Osteocyte (in vitro differentiated cells): Measurements from ENCODE around the gene CDC73. TPM values are rescaled to one million over a fixed set of nuclear protein-coding genes. Genes with fewer than 3 reads are reported as not detected.
A peak's percentile ranks its signal among the peaks of the same experiment; 100 is the strongest.

ENCODE experiments used
- DNase-seq: peaks from one replicate; pipeline ENCODE4 v3.0.0; 2021; ENCODE audit warnings: mixed read lengths; ENCODE audit not compliant: unreplicated experiment; ENCODE audit errors: extremely low spot score
- H3K27ac Mint-ChIP-seq: one replicate; pipeline ENCODE4 v1.8.0; 2021; ENCODE audit warnings: mild to moderate bottlenecking, mixed read lengths; ENCODE audit not compliant: unreplicated experiment
- H3K27me3 Mint-ChIP-seq: one replicate; pipeline ENCODE4 v1.8.0; 2021; ENCODE audit warnings: mixed read lengths; ENCODE audit not compliant: unreplicated experiment
- H3K36me3 Mint-ChIP-seq: one replicate; pipeline ENCODE4 v1.8.0; 2021; ENCODE audit warnings: mixed read lengths; ENCODE audit not compliant: unreplicated experiment
- H3K4me1 Mint-ChIP-seq: one replicate; pipeline ENCODE4 v1.8.0; 2021; ENCODE audit warnings: mixed read lengths; ENCODE audit not compliant: unreplicated experiment
- H3K4me3 Mint-ChIP-seq: one replicate; pipeline ENCODE4 v1.8.0; 2021; ENCODE audit warnings: mild to moderate bottlenecking, moderate library complexity, mixed read lengths; ENCODE audit not compliant: unreplicated experiment
- H3K9me3 Mint-ChIP-seq: one replicate; pipeline ENCODE4 v1.8.0; 2021; ENCODE audit warnings: mixed read lengths; ENCODE audit not compliant: unreplicated experiment
- long read RNA-seq: library from polyadenylated mRNA; unstranded; transcript quantifications from one replicate; pipeline ENCODE4 v2.0.0, GENCODE V29; 2021
- total RNA-seq: library from RNA; stranded (reverse); gene quantifications from 2 replicates; pipeline ENCODE4 v1.2.1, GENCODE V29; 2021
- TF ChIP-seq, protein P1 (sequence below): fragments of 200-600 bp; sonication (generic); IDR thresholded peaks from 2 replicates; pipeline ENCODE4 v1.5.0; 2021; ENCODE audit warnings: antibody characterized with exemption, mild to moderate bottlenecking, moderate library complexity

Gene CDC73
- total RNA-seq = 69.5 and 73.3 TPM in 2 replicates
- long read RNA-seq, full-length matches to known transcripts = 26 of 56 reads
- long read RNA-seq, partial matches to known transcripts = 23 of 56 reads
- long read RNA-seq, other reads (novel, unspliced or antisense) = 7 of 56 reads

DNA sequence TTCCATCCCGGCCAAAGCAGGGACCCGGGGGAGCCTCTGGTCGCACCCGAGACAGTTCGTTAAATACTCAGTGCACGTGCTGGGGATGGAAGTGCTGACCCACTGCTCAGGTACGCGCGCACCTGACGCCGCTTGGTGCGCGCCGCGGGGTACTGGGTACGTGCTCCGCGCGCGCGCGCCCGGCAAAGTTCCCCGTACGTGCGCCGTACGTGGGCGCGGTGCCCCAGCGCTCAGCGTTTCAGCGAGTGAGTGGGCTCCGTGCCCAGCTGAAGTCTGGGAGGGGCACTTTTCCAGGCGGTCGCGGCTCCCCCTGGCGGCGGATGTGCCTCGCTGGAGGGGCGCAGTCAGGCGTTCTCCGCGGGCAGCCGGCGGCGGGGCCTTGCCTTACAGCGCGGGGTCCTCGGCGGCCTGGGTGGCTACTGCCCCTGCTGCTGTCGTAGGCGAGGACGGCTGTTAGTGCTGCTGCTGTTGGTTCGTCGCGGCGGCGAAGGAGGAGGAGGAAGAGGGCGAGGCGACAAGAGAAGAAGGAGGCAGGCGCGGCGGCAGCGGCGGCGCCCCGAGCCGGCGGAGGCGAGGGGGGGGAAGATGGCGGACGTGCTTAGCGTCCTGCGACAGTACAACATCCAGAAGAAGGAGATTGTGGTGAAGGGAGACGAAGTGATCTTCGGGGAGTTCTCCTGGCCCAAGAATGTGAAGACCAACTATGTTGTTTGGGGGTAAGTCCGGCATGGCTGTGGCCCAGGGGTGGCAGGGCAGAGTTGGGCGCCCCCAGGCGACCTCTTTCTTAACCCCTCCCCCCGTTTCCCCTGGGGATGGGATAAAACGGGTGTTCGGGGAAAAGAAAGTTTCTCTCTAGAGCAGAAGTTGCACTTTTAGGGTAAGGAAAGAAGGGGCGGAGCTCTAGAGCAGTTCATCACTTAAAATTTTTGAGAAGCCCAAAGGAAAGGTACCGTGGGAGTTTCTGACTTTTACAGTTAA lies at the start of gene CDC73:
Gene CDC73 (plus strand): TSS at position 416 of the 978 bp plus-strand sequence. CDS start 170 bp downstream, at position 586.
- Mint-ChIP-seq H3K4me3 (peak within 1 kb of the TSS; percentile 97), H3K4me1 (peaks cover 32% of the 10 kb centered on the region), H3K9me3 (no peaks in the 10 kb centered on the region), H3K36me3 (peaks cover 13% of the 10 kb centered on the region), H3K27me3 (no peaks in the 10 kb centered on the region), H3K27ac (peak within 1 kb of the TSS; percentile 98)
- TF ChIP-seq, protein P1, sequence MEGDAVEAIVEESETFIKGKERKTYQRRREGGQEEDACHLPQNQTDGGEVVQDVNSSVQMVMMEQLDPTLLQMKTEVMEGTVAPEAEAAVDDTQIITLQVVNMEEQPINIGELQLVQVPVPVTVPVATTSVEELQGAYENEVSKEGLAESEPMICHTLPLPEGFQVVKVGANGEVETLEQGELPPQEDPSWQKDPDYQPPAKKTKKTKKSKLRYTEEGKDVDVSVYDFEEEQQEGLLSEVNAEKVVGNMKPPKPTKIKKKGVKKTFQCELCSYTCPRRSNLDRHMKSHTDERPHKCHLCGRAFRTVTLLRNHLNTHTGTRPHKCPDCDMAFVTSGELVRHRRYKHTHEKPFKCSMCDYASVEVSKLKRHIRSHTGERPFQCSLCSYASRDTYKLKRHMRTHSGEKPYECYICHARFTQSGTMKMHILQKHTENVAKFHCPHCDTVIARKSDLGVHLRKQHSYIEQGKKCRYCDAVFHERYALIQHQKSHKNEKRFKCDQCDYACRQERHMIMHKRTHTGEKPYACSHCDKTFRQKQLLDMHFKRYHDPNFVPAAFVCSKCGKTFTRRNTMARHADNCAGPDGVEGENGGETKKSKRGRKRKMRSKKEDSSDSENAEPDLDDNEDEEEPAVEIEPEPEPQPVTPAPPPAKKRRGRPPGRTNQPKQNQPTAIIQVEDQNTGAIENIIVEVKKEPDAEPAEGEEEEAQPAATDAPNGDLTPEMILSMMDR = peak; percentile 97
- peak; percentile 100 for DNase-seq

DNA sequence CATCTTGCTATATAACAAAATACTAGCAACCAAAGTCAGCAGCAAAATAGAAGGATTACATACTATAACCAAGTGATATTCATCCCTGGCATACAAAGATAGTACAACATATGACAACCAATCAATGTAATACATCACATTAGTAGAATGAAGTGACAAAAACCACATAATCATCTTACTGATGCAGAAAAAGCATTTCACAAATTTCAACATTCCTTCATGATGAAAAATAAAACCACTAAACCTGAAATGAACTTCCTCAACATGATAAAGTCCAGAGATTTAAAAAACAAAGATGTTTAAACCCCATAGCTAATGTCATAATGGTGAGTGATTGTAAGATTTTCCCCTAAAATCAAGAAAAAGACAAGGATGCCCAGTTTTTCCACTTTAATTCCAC lies 43.8 kb upstream of the CDC73 start:
- no peak for DNase-seq
- peaks cover 12% of the 10 kb centered on the region for H3K9me3 Mint-ChIP-seq
- H3K4me1 Mint-ChIP-seq = no peaks in the 10 kb centered on the region
- H3K27ac Mint-ChIP-seq = no peak overlapping the region
- peaks cover 45% of the 10 kb centered on the region for H3K36me3 Mint-ChIP-seq
- H3K27me3 Mint-ChIP-seq = no peaks in the 10 kb centered on the region
- TF ChIP-seq, protein P1 = no peak
- H3K4me3 Mint-ChIP-seq = no peak overlapping the region

DNA sequence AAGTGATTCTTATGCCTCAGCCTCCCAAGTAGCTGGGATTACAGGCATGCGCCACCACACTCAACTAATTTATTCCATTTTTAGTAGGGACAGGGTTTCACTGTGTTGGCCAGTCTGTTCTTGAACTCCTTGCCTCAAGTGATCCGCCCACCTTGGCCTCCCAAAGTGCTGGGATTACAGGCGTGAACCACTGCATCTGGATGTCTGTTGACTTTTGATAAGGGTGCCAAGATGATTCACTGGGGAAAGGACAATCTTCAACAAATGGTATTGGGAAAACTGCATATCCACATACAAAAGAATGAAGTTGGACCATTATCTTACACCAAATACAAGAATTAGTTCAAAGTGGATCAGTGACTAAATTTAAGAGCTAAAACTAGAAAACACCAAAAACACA lies 42.6 kb upstream of the CDC73 start:
- no peak for DNase-seq
- H3K36me3 Mint-ChIP-seq = peaks cover 54% of the 10 kb centered on the region
- H3K4me3 Mint-ChIP-seq = no peak overlapping the region
- TF ChIP-seq, protein P1 = no peak
- H3K27me3 Mint-ChIP-seq = no peaks in the 10 kb centered on the region
- H3K4me1 Mint-ChIP-seq = no peaks in the 10 kb centered on the region
- H3K9me3 Mint-ChIP-seq = peaks cover 12% of the 10 kb centered on the region
- H3K27ac Mint-ChIP-seq = no peak overlapping the region

DNA sequence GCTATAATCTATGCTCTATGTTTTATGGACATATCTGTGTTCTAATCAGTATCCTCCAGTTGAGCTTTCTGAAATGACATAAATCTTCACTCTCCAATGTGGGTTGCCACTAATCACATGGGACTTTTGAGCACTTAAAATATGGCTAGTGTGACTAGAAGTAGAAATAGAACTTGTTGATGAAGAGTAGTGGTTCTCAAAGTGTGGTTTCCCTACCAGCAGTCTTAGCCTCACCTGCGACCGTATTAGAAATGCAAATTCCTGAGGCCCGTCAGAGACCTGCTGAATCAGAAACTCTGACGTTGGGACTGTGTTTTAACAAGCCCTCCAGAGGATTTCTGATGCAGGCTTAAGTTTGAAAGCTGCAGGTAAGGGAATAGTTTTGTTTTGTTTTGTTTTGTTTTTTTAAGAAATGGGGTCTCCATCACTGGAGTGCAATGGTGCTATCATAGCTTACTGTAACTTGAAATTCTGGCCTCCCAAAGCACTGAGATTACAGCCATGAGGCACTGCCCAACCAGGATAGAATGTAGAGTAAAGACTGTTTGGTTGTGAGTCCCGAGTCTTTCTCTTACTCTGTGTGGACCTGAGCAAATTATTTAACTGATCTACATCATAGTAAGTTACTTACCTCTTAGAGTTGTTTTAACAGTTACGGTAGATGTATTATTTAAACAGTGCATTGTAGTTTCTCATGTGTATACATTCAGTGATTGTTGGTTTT lies 38.3 kb upstream of the CDC73 start:
- H3K27me3 Mint-ChIP-seq = no peaks in the 10 kb centered on the region
- TF ChIP-seq, protein P1 = no peak
- H3K4me3 Mint-ChIP-seq = no peak overlapping the region
- no peak overlapping the region for H3K27ac Mint-ChIP-seq
- DNase-seq = no peak
- H3K36me3 Mint-ChIP-seq = peaks cover 48% of the 10 kb centered on the region
- peaks cover 3% of the 10 kb centered on the region for H3K9me3 Mint-ChIP-seq
- peaks cover 15% of the 10 kb centered on the region for H3K4me1 Mint-ChIP-seq
